OCI-LY7 (cell line): ENCODE data around the gene CA7. TPM values are rescaled to one million over a fixed set of nuclear protein-coding genes. Genes with fewer than 3 reads are reported as not detected.

ENCODE experiments used
- BruUV-seq: library from RNA; stranded (reverse); fragments of 400-500 nt; replicated peaks from 2 replicates; lab custom pipeline; 2021; lab: Mats Ljungman, UMichigan
- CTCF ChIA-PET: fragments of 300-600 bp; sonication (Branson Sonifier 250); formaldehyde crosslinking; loops from one replicate; lab custom pipeline; 2022; ENCODE audit warnings: antibody characterized with exemption; ENCODE audit not compliant: unreplicated experiment; lab: Charles Lee
- POLR2A ChIA-PET: fragments of 300-600 bp; sonication (Branson Sonifier 250); formaldehyde crosslinking; loops from one replicate; lab custom pipeline; 2022; ENCODE audit warnings: antibody characterized with exemption; lab: Charles Lee
- DNase-seq: peaks from one replicate; pipeline ENCODE4 v3.0.0-alpha.2; 2015; ENCODE audit warnings: low spot score
- H2AFZ ChIP-seq: fragments of 200-600 bp; sonication (generic), shearing (Covaris generic); 2 replicates; pipeline ENCODE4 v1.6.1; 2014; ENCODE audit warnings: mild to moderate bottlenecking, antibody characterized with exemption, low read length, moderate library complexity
- H3K27ac ChIP-seq: fragments of 200-600 bp; sonication (generic); 2 replicates; pipeline ENCODE4 v1.5.1; 2014; ENCODE audit warnings: mixed run types, low read depth, mild to moderate bottlenecking, moderate library complexity, low read length, inconsistent platforms; ENCODE audit not compliant: poor library complexity, severe bottlenecking
- H3K36me3 ChIP-seq: fragments of 200-600 bp; sonication (generic); 2 replicates; pipeline ENCODE4 v1.6.1; 2014; ENCODE audit warnings: mild to moderate bottlenecking, antibody characterized with exemption, low read length, moderate library complexity, mixed read lengths; ENCODE audit not compliant: insufficient read depth
- H3K4me1 ChIP-seq: fragments of 200-600 bp; sonication (generic); 2 replicates; pipeline ENCODE4 v1.5.1; 2014; ENCODE audit warnings: mild to moderate bottlenecking, low read length; ENCODE audit not compliant: insufficient read depth, poor library complexity, severe bottlenecking
- H3K4me2 ChIP-seq: fragments of 200-600 bp; sonication (generic); 2 replicates; pipeline ENCODE4 v1.6.1; 2014; ENCODE audit warnings: mild to moderate bottlenecking, low read length
- H3K4me3 ChIP-seq: fragments of 200-600 bp; sonication (generic); 2 replicates; pipeline ENCODE4 v1.5.1; 2014; ENCODE audit warnings: mild to moderate bottlenecking, low read depth, low read length; ENCODE audit not compliant: poor library complexity, severe bottlenecking
- H3K79me2 ChIP-seq: fragments of 200-600 bp; sonication (generic); 2 replicates; pipeline ENCODE4 v1.6.1; 2016; ENCODE audit warnings: low read depth, mild to moderate bottlenecking, low read length, moderate library complexity, mixed read lengths; ENCODE audit not compliant: insufficient read depth
- H3K9me2 ChIP-seq: fragments of 200-600 bp; sonication (generic); 2 replicates; pipeline ENCODE4 v1.6.1; 2016; ENCODE audit warnings: mild to moderate bottlenecking, low read length, mixed read lengths; ENCODE audit not compliant: insufficient read depth
- H3K9me3 ChIP-seq: fragments of 200-600 bp; sonication (generic); 2 replicates; pipeline ENCODE4 v1.6.1; 2014; ENCODE audit warnings: mild to moderate bottlenecking, mixed run types, low read length, mixed read lengths
- H4K20me1 ChIP-seq: fragments of 200-600 bp; sonication (generic); 2 replicates; pipeline ENCODE4 v1.6.1; 2014; ENCODE audit warnings: mild to moderate bottlenecking, antibody characterized with exemption, low read length, moderate library complexity, mixed read lengths; ENCODE audit not compliant: insufficient read depth
- CTCF ChIP-seq: fragments of 200-600 bp; sonication (generic); conservative IDR thresholded peaks from 2 replicates; pipeline ENCODE4 v1.5.1; 2014; ENCODE audit warnings: mild to moderate bottlenecking, antibody characterized with exemption, low read length, moderate library complexity, mixed read lengths
- EZH2phosphoT487 ChIP-seq: fragments of 200-600 bp; sonication (generic); IDR thresholded peaks from 2 replicates; pipeline ENCODE4 v1.6.1; 2018; ENCODE audit warnings: low read depth, borderline replicate concordance, mild to moderate bottlenecking, mixed run types, antibody characterized with exemption, low read length, moderate library complexity, mixed read lengths
- intact Hi-C: fragments of 100-400 bp; cut with micrococcal nuclease; formaldehyde crosslinking; loops from one replicate; pipeline ENCODE4 v1.10.0; 2022; ENCODE audit not compliant: unreplicated experiment
- total RNA-seq, 2 experiments: library from RNA; depleted of rRNA in 1 of 2; stranded (reverse); fragments of >200 nt in 1 of 2; shearing (Covaris generic) in 1 of 2; gene quantifications; 2 replicates each; pipeline ENCODE4 v1.2.3, GENCODE V29; 2014 to 2022

The CA7 gene
- total RNA-seq, 2 experiments from 2014 or later: not detected

- intact Hi-C loops: no loop called here
- POLR2A ChIA-PET: interaction anchor here (0.5 to 1.6 kb wide), 4 partner anchors 9 to 419 kb away, joined by 3 to 6 read pairs (median 3); partner anchors contain the start of gene PDP2
- Histone ChIP-seq H4K20me1 (no peaks in the 10 kb centered on the region), H3K4me3 (no peak overlapping the region), H2AFZ (no peak overlapping the region), H3K9me3 (no peaks in the 10 kb centered on the region), H3K9me2 (no peaks in the 10 kb centered on the region), H3K27ac (no peak overlapping the region), H3K4me2 (no peak overlapping the region), H3K79me2 (no peaks in the 10 kb centered on the region), H3K4me1 (no peaks in the 10 kb centered on the region), H3K36me3 (no peaks in the 10 kb centered on the region)
- CTCF ChIA-PET: interaction anchor here (1.3 to 1.4 kb wide), 2 partner anchors 21 to 26 kb away, joined by 3 to 4 read pairs; partner anchors contain the start of gene NAE1
- BruUV-seq: no TSS peak
- no peak for TF ChIP-seq EZH2phosphoT487
- TF ChIP-seq CTCF: no peak
- DNase-seq: no peak
These were observed 12.6 kb downstream of the CA7 start for GRCh38 chr16:66856801-66857200.

- Histone ChIP-seq H3K9me3 (no peaks in the 10 kb centered on the region), H3K36me3 (no peaks in the 10 kb centered on the region), H3K4me2 (no peak overlapping the region), H2AFZ (no peak overlapping the region), H3K4me1 (no peaks in the 10 kb centered on the region), H3K9me2 (no peaks in the 10 kb centered on the region), H3K4me3 (no peak overlapping the region), H3K79me2 (no peaks in the 10 kb centered on the region), H3K27ac (no peak overlapping the region), H4K20me1 (no peaks in the 10 kb centered on the region)
- BruUV-seq: no TSS peak
- no peak for DNase-seq
- TF ChIP-seq EZH2phosphoT487 (no peak), CTCF (no peak)
- ChIA-PET CTCF (interaction anchor here (1.3 to 1.4 kb wide), 2 partner anchors 22 to 27 kb away, joined by 3 to 4 read pairs; partner anchors contain the start of gene NAE1), POLR2A (interaction anchor here (0.7 to 1.6 kb wide), 4 partner anchors 9 to 27 kb away, joined by 3 to 6 read pairs (median 4); partner anchors contain the start of genes NAE1 and PDP2)
- intact Hi-C loops: no loop called here
These were observed 13.2 kb downstream of the CA7 start for GRCh38 chr16:66857437-66857836.

GRCh38 chr16:66858740-66859396 lies 14.7 kb downstream of the CA7 start:
- Histone ChIP-seq H3K9me2 (no peaks in the 10 kb centered on the region), H3K9me3 (no peaks in the 10 kb centered on the region), H3K27ac (no peak overlapping the region), H2AFZ (no peak overlapping the region), H3K36me3 (no peaks in the 10 kb centered on the region), H3K79me2 (no peaks in the 10 kb centered on the region), H3K4me2 (no peak overlapping the region), H3K4me1 (no peaks in the 10 kb centered on the region), H3K4me3 (no peak overlapping the region), H4K20me1 (no peaks in the 10 kb centered on the region)
- ChIA-PET CTCF (no interaction called here), POLR2A (no interaction called here)
- intact Hi-C loops: no loop called here
- BruUV-seq: no TSS peak
- TF ChIP-seq CTCF (no peak), EZH2phosphoT487 (no peak)
- no peak for DNase-seq
